ENCODE data around the gene DNM2.

- TF ChIP-seq POLR2AphosphoS5 (IDR thresholded peaks at IDR 0.05) (peak in 2 of 3 donors; percentile 48 to 65), EP300 (IDR thresholded peaks at IDR 0.05; ENCODE audit: low read depth) (no peak), CTCF (IDR thresholded peaks at IDR 0.05) (no peak), POLR2A (IDR thresholded peaks at IDR 0.05) (peak; percentile 64)
These were observed 27.0 kb downstream of the DNM2 start for GRCh38 chr19:10744801-10745293.
